Transverse colon (tissue), 4 donors: ENCODE results near the gene PRR19.

Experiments
- EP300 ChIP-seq: sonication (generic); formaldehyde crosslinking; IDR thresholded peaks from one replicate; pipeline ENCODE4 v1.6.1; 2017; ENCODE audit warnings: antibody characterized with exemption, low read depth
- POLR2AphosphoS5 ChIP-seq, 3 donors: sonication (generic); formaldehyde crosslinking; IDR thresholded peaks; one replicate each; pipeline ENCODE4 v1.6.1; 2016; ENCODE audit warnings: antibody characterized with exemption in 3 of 3
- TF ChIP-seq, protein P1 (sequence below), 5 experiments: fragments of 200-600 bp in 3 of 5; fragments of 450-650 bp in 2 of 5; sonication (generic) in 3 of 5; IDR thresholded peaks; 1 replicate in 2 of 5; 2 replicates in 3 of 5; pipeline ENCODE4 v1.5.1; 2016 to 2017; ENCODE audit warnings: antibody characterized with exemption in 5 of 5, inconsistent platforms in 3 of 5, mild to moderate bottlenecking in 2 of 5, moderate library complexity in 1 of 5

DNA sequence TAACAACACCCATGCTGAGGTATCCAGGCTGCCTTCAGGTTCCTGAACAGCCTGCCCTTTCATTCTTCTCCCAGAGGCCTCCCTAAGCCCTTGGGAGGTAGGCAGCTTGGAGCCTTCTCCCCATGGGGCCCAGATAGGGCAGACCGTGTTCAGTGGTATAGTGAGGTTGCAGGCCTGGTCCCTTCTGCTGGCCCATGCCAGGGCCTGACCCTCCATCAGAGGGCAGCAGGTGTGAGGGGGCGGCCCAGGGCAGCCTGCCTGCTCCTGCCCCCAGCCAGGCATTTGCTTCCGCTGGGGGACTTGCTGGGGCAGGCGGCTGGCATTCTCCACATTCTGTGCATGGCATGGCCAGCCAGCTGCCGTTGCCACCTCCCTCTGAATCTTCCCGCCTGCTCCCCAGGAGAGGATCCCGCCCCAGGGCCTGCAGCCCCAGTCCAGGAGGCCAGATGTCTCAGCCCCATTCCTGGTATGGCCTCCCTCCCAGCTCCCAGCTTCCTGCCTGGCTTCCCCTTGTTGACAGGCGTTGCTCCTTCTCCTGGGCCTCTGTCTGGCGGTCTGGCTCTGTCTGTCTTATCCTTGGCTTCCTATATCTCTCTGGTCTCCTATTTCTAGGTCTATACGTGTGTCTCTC is 24.0 kb upstream of the PRR19 start:
- TF ChIP-seq, protein P1, sequence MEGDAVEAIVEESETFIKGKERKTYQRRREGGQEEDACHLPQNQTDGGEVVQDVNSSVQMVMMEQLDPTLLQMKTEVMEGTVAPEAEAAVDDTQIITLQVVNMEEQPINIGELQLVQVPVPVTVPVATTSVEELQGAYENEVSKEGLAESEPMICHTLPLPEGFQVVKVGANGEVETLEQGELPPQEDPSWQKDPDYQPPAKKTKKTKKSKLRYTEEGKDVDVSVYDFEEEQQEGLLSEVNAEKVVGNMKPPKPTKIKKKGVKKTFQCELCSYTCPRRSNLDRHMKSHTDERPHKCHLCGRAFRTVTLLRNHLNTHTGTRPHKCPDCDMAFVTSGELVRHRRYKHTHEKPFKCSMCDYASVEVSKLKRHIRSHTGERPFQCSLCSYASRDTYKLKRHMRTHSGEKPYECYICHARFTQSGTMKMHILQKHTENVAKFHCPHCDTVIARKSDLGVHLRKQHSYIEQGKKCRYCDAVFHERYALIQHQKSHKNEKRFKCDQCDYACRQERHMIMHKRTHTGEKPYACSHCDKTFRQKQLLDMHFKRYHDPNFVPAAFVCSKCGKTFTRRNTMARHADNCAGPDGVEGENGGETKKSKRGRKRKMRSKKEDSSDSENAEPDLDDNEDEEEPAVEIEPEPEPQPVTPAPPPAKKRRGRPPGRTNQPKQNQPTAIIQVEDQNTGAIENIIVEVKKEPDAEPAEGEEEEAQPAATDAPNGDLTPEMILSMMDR (IDR thresholded peaks at IDR 0.05): no peak
- TF ChIP-seq POLR2AphosphoS5 (IDR thresholded peaks at IDR 0.05) (no peak), EP300 (no peak)
